Activated effector memory CD4-positive, alpha-beta T cell treated with Interleukin-2 at 50 U/mL for 16 hours (primary cell): ENCODE data around the gene PSMD13.
"Not testable (repeated sequence)": the region's sequence is repeated elsewhere in the genome, so short reads cannot be mapped to it uniquely, and the experiment has no call there.

Source experiments
- DNase-seq: peaks from one replicate; pipeline ENCODE4 v3.0.0-alpha.2; 2020

The PSMD13 gene

DNA sequence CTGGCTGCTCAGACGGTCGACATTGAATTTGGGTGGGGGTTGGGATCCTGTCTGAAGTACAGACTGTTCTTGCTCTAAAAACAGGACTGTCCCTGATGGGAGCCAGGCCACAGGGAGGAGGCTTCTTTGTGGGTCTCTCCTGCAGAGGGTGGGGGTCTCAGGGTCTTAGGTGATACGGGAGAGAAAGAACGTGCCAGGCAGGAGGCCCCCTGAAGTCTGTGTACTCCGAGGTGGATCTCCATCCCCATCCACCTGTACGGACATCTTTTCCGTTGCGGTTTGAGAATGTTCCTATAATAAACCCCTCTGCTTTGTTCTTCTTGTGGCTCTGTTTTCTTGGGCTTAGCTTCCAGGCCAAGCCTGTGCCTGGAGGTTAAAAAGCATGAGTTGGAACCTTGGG lies 15.9 kb downstream of the PSMD13 start:
- no peak for DNase-seq

DNA sequence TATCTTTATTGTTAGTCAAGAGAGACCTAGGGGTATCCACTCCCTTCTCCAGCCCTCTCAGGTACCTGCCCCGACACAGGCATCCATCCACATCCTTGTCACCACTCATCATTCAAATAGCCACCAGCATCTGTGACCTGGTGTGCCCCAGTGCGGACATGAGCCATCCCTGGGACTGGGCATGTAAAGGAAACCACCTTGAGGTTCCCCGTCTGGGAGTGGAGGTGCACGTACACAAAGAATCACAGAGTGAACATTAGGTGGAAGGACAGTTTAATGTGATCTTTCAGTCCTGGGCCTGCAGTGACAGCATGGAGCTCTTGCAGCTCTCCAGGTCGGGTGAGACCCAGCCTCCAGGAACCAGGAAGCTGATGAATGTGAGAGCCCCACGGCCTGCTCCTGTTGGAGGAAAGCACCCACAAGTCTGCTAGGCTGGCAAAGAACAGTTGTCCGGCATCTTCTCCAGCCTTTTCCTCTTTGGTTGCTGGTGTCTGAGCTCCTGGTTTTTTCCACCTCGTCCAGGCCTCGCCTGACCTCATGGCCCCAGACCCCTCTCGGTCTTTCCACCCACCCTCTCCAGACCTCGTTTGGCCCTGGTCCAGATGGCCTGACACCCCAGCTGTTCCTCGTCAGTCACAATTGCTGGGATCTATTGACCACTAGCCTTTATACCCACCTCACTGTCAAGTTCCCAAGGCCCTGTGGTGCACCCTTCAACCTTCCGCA lies 16.5 kb downstream of the PSMD13 start:
- no peak for DNase-seq

GRCh38 chr11:253886-254270 lies 17.1 kb downstream of the PSMD13 start:
- DNase-seq = no peak

DNA sequence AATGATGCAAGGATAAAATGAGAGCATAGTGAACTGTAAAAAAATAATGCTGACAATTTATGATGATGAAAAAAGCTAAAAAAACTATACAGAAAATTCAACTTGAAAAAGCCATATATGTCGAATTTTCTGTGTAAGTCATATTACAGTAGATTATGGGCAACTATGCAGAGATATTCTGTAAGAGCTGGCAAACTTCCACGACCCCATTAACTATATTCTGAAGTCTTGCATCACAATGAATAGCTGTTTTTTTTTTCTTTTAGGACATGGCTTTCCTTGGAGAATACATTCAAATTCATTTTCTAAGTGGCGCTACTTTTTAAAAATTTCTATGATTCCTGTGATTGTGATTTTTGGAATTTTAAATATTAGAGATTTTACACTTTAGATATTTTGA lies 18.4 kb downstream of the PSMD13 start:
- DNase-seq = no peak

DNA sequence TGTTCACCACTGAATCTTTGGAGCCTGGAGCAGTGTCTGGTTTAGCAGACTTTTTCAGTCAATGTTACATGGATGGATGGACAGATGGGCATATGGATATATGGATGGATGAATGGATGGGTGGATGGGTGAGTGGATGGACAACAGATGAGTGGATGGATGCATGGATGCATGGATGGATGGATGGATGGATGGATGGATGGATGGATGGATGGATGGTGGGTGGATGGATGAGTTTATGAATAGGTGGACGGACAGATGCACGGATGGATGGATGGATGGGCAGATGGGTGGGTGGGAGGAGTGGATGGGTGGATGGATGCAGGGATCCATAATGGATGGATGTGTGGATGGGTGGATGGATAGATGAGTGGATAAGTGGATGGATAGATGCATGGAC lies 19.0 kb downstream of the PSMD13 start:
- DNase-seq = no peak

GRCh38 chr11:256952-257737 lies 20.4 kb downstream of the PSMD13 start:
- DNase-seq = no peak

DNA sequence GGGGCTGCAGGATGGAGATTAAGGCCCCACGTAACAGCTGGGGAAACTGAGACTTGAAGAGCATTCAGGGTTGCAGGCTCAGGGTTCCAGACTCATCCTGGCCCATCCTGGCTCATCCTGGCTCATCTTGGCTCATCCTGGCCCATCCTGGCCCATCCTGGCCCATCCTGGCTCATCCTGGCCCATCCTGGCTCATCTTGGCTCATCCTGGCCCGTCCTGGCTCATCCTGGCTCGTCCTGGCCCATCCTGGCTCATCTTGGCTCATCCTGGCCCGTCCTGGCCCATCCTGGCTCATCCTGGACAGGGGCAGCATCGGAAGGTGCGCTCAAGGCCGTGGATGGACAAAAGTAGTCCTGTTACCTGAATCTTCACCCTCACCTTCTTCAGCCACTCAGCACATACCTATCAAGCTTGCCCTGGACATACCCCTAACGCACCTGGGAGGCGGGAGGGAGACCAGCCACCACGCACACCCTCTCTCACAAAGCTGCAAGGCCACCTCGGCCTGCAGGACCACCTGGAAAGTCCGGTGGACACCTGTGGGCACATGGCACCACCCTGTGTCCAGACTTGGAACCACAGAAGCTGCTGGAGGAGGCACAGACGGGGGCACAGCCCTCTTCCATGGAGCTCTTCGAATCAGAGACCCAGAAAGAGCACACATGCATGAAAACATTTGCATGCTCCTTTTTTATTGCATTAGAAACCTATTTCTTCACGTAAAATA lies 21.2 kb downstream of the PSMD13 start:
- no peak for DNase-seq

- no peak for DNase-seq
These were observed 22.6 kb downstream of the PSMD13 start for GRCh38 chr11:259413-259812.

GRCh38 chr11:261624-262023 lies 24.8 kb downstream of the PSMD13 start:
- DNase-seq = no peak

DNA sequence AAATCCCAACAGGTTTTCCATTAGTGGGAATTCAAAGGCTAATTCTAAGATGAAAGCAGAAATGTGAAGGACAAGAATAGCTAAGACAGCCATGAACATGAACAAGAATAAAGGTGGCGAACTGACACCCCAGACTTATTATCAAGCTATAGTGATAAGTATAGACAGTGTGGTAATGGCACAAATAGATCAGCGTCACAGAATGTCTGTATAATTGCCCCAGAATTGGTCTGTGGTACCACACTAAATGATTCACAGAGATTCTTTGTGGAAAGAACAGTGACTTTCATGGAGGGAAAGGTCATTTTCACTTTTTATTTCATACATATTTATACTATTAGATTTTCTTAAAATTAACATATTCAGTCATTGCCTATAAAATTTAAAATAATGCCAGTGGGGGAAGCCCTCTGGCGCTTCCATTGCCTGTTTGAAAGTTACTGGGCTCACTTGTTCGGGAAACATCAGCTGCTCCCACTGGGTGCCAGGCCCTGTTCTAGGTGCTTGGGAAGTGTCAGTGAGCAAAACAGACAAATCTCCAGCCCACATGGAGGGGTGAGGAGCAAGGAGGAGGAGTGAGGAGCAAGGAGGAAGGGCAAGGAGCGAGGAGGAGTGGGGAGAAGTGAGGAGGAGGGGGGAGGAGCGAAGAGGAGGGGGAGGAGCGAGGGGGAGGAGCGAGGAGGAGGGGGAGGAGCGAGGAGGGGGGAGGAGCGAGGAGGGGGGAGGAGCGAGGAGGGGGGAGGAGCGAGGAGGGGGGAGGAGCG lies 30.1 kb downstream of the PSMD13 start:
- no peak for DNase-seq

GRCh38 chr11:267491-267994 lies 30.8 kb downstream of the PSMD13 start:
- DNase-seq = no peak

DNA sequence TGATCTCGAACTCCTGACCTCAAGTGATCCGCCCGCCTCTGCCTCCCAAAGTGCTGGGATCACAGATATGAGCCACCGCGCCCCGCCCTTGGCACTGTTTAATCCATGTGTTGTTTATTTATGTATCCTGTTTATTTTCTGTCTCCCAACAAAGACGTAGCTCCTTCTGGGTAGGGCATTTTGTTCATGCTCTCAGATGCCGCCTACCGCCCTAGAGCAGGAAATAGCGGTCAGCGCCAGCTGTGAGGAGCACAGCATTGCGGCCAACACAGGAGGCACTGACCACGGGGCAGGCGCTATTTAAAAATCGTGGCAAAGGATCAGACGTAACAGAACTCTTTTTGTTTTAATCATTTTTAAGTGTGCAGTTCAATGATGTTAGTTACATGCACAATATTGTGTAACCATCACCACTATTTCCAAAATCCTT lies 32.0 kb downstream of the PSMD13 start:
- not testable (repeated sequence) for DNase-seq

- DNase-seq = no peak
These were observed 32.5 kb downstream of the PSMD13 start for GRCh38 chr11:269146-269890.

- DNase-seq = no peak
These were observed 33.9 kb downstream of the PSMD13 start for GRCh38 chr11:270451-271318.

DNA sequence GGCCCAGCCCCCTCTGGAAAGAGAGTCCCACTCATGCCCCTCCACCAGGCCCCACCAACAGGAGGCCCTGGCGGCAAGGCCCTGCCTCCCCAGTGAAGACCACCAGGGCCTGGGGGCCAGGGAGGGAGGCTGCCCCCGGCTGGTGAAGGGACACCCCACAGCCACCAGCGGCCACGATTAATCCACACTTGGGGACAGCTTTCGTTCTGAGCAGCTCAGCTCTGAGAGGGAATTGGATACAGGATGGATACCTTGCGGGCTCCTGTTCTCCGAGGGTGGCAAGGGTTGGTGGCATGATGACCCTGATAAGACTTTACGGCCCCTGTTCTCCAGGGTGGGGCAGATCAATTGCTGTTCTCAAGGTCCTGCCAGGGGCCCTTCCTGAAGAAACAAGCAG lies 34.5 kb downstream of the PSMD13 start:
- no peak for DNase-seq

- no peak for DNase-seq
These were observed 35.6 kb downstream of the PSMD13 start for GRCh38 chr11:272195-272930.

- no peak for DNase-seq
These were observed 36.1 kb downstream of the PSMD13 start for GRCh38 chr11:272931-273198.

DNA sequence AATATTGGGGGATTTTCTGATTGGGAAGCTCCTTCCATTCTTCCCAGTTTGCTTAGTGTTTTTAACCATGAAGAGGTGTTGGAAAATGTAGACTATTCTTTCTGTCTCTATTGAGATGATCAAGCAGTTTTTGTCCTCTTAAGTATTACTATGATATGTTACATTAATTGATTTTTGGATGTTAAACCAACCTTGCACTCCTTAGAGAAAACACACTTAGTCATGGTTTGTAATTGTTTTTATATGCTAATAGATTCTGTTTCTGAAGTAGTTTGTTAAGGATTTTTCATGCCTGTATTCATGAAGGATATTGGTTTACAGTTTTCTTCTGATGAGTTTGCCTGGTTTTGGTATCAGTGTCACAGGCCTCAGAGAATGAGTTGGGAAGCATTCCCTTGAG lies 39.4 kb downstream of the PSMD13 start:
- DNase-seq = no peak

GRCh38 chr11:278001-278951 lies 41.5 kb downstream of the PSMD13 start, which contains the start of gene NLRP6:
NLRP6 (plus strand) TSS chr11:278407; CDS start chr11:278570, 163 bp downstream.
- no peak for DNase-seq
